Ovary (tissue), 3 donors: ENCODE data around the gene AQP1.

Experiments used
- EP300 ChIP-seq: sonication (generic); formaldehyde crosslinking; IDR thresholded peaks from one replicate; pipeline ENCODE4 v1.6.1; 2017; ENCODE audit warnings: antibody characterized with exemption
- POLR2A ChIP-seq: fragments of 450-650 bp; IDR thresholded peaks from one replicate; pipeline ENCODE4 v1.6.1; 2017; ENCODE audit warnings: antibody characterized with exemption, mild to moderate bottlenecking, moderate library complexity
- TF ChIP-seq, protein P1 (sequence below), 3 donors: fragments of 450-650 bp in 2 of 3; fragments of 200-600 bp in 1 of 3; IDR thresholded peaks; one replicate each; pipeline versions ENCODE4 v1.5.1 to v1.8.0; 2016 to 2022; ENCODE audit warnings: antibody characterized with exemption in 3 of 3, mild to moderate bottlenecking in 1 of 3
- donor health status: DM: no; HTN: no; CAD: no.

DNA sequence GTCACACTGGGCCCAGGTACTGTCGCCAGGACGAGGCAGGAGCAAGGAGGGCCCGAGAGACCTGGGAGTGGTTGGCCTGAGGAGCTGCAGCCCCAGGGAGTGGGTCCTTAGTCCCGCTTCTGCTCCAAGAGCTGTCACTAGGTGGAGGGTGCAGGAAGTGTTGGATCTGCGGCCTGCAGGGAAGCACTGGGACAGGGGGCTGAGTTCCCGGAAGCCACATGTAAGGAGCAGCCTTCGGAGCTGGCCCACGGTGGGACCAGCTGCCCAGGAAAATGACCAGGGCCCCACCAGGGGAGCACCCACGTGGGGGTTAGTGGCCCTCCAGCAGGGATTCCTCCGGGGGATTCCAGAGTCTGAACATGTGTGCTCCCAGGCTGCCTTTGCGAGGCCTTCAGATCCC is 9.2 kb upstream of the AQP1 start:
- TF ChIP-seq EP300 (no peak), POLR2A (no peak)
- TF ChIP-seq, protein P1, sequence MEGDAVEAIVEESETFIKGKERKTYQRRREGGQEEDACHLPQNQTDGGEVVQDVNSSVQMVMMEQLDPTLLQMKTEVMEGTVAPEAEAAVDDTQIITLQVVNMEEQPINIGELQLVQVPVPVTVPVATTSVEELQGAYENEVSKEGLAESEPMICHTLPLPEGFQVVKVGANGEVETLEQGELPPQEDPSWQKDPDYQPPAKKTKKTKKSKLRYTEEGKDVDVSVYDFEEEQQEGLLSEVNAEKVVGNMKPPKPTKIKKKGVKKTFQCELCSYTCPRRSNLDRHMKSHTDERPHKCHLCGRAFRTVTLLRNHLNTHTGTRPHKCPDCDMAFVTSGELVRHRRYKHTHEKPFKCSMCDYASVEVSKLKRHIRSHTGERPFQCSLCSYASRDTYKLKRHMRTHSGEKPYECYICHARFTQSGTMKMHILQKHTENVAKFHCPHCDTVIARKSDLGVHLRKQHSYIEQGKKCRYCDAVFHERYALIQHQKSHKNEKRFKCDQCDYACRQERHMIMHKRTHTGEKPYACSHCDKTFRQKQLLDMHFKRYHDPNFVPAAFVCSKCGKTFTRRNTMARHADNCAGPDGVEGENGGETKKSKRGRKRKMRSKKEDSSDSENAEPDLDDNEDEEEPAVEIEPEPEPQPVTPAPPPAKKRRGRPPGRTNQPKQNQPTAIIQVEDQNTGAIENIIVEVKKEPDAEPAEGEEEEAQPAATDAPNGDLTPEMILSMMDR (IDR thresholded peaks at IDR 0.05): no peak
